NCI-H2227 (cell line): ENCODE data around the gene CDC16.

Experiments used
- DNase-seq: peaks from one replicate; lab custom pipeline; 2025; ENCODE audit not compliant: unreplicated experiment; lab: John Stamatoyannopoulos, UW

The CDC16 gene

DNA sequence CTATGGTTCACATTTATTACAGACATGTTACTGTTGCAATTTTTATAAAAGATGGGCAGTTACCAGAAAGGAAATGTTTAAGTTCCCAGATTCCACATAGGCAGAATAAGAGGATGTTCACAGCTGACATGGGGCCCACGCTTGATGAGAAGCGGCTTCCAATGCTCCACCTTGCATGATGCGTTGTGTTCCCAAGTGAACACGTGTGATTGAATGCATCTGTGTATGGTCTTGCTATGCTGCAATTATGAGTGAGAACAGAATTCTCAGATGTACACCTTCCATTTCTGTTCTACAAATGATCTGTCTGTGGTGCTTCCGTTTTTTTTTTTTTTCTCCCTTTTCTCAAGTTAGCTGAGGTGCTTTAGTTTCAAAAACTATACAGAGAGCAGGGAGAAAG lies 62.2 kb downstream of the CDC16 start:
- DNase-seq, result no peak

DNA sequence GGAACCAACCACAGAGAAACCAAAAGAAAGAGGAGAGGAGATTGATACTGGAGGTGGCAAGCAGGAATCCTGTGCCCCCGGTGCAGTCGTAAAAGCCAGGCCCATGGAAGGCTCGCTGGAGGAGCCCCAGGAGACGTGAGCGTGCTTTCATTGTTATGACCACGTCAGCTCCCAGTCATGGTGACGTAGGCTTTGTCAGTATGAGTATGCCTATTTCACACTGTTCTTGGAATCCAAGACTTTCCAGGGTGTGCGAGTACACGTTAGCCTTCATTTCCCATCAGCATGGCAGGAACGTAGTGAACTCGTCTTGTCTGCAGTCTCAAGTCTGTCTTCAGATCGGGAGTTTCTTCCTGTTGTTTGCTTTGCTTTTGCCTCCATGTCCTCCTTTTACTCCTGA lies 64.2 kb downstream of the CDC16 start:
- no peak for DNase-seq

DNA sequence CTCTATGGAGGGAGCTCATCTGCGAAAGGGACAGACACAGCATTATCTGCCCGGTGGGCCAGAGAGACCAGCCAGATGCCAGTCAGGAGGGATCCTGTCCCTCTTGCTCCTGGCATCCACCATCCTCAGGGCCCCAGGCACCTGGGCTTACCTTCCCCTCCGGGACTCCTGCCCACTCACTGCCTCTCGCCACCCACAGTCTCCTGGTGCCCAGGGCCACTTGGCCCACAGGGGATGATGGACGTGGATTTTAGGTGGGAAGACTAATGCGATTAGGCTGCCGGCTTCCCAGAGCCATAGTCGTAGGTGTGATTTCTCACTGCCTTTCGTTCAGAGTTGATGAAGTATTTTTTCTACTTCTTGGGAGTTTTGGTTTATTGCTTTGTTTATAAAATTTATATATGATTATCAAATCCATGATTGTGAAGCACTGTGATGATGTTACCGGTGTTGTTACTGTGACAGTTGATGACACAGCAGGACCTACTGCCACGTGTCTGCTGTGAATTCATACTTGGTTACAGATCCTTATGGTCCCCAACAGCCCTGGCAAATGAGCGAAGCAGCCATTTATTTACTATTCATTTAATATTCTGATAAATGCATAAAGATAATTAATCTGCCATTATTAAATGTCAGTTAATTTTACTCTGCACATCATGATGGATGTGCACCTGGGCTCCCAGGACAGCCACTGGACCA lies 65.1 kb downstream of the CDC16 start:
- no peak for DNase-seq

DNA sequence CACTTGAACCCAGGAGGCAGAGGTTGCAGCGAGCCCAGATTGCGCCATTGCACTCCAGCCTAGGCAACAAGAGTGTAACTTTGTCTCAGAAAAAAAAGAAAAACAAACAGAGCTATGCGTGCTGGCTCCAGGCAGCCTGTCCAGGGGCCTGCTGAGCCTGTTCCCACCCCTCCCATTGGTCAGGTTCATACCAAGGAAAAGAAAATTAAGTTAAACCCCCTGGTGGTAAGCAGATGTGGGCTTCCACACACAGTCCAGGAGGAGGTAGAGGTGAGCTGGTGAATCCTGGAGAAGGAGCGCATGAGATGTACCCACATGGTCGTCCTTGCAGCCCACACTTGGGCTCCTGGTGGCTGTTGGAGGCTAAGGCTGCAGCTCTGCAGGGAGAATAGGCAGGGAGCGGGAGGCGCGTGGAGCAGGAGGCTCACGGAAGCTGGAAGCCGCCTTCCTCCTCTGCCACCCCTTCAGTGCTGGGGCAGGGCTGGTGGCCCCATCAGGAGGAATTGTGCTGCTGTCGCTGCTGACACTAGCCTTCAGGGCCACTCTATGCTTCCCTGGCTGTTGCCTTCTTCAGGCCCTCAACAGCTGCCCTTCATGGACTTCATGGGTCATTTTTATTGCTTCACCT lies 69.1 kb downstream of the CDC16 start:
- no peak for DNase-seq

DNA sequence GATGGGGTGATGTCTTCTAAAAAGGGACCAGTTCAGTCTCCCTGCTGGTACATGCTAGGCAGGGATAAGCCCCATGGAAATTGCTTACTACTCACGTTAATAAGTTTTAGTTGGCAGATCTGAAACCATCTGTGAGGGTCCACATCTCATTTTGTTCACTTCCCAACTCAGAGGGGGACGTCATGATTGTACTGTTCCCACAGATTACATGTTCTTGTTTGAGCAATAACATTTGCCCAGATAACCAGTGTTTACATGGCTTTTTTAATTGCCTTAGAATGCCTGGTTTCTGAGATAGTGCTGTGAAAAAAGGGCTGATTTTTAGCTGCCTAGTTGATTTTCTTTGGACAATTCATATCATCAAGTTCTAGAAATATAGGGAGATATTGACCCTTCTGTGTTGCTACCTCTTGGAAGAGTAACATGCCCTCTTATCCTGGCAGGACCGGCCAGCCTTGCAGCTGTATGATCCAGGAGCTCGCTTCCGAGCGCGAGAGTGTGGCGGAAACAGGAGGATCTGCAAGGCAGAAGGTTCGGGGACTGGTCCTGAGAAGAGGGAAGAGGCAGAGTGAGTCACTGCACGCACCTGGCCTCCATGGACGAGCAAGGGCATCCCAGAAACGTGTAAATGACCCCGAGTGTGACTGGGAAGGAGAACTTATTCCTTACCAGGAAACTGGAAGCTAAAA lies 69.8 kb downstream of the CDC16 start:
- no peak for DNase-seq

DNA sequence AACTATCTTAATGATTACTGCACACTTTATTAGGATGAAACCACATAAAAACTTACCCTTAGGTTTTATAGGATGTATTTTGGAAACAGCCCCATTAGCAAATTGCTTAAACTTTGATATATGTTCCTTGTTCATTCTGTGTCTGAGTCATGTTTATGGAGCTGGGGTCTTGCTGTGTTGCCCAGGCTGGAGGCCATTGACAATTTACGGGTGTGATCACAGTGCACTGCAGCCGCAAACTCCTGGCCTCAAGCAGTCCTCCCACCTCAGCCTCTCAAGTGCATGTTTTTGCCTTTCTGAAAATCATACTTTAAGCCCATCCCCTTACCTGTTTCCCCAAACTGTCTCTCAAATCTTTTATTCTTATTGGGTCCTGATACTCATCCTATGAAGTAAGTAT lies 74.4 kb downstream of the CDC16 start:
- no peak for DNase-seq

DNA sequence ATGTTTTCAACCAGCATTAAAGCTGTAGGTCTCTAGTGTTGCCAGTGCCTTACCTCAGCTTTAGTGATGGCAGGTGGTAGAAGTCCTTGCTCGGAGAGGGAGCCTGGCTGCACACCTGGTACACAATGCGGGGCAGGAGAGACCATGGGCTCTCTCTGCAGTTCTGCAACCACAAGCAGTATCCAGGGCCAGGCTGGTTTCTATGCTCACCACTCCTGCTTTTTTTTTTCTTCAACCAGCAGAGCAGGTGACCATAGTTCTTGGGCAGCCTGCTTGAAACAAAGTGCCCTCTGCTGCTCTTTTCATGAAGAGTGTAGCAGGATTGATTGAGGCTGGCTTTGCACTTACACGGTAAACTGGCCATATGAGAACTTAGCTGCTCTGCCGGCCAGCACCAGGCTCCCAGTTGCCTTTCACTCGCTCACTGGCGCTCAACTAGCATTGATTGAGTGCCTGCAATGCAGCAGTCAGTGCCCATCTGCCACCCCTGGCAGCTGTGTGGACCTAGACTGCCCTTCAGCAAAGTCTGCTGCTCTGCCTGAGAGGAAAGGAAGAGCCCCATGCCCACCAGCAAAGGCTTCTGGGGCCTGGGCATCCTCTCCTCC lies 75.2 kb downstream of the CDC16 start:
- no peak for DNase-seq

DNA sequence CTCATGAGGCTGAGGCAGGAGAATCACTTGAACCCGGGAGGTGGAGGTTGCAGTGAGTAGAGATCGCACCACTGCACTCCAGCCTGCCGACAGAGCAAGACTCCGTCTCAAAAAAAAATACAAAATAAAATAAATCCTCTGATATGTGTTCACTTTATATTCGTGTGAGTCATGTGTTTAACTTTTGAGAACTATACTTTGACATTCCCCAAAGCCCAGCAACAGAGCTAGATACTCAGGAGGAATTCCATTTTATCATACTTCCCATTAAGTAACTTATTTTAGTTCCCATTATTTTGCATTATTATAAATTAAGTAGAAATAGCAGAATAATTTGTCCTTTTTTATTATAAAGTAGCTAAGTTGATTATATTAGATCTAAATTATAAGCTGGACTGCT lies 76.3 kb downstream of the CDC16 start:
- no peak for DNase-seq

DNA sequence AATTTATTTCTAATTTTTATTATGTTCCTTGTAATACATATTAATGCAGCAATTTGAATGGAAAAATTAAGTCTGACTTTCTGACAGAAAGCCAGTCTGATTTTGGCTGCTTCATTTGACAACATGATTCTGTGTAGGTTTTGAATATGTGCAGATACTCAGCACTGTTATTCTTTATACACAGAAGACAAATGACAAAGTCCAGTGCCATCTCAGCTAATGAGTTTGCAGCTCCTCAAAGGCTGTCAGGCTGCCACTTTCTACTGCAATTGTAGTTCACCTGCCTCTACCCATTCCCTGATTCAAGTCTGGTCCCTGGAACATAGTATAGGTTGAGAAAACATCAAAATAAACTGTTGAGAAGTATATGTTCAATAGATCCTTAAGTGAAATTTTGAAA lies 76.7 kb downstream of the CDC16 start:
- DNase-seq, result no peak

DNA sequence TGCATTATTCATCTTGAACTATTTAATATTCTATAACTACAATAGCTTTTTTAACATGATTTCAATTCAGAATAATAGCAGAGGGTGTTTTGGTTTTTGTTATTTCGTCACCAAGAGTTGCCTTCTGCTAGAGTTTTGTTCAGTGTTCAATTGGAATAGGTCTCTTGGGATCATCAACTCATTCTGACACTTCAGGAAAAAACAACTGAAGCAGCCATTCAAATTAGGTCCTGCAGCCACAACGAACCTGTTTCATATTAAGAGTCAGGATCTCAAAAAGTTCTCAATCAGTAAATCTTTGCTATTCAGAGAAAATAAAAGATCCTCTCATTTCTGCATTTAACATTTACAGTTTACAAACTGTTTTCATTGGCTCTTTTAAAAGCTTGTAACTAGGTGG lies 77.2 kb downstream of the CDC16 start:
- no peak for DNase-seq

DNA sequence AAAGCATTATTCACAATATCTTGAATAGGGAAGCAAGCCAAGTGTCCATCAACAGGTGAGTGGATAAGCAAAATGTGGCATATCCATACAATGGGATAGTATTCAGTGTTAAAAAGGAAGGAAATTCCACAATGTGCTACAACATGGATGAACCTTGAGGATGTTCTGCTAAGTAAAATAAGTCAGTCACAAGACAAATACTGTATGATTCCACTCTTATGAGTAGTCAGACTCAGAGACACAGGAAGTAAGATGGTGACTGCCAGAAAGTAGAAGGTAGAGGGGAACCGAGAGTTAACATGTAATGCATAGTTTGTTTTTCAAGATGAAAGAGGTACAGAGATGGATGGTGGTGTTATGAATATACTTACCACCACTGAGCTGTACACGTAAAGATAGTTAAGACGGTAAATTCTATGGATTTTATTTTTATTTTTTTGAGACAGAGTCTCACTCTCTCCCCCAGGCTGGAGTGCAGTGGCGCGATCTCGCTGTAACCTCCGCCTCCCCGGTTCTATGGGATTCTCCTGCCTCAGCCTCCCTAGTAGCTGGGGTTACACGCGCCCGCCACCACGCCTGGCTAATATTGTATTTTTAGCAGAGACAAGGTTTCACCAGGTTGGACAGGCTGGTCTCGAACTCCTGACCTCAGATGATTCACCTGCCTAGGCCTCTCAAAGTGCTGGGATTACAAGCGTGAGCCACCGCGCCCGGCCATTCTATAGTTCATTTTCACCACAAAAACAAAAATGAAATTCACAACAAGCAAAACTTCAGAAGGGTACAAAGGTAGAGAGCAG lies 78.6 kb downstream of the CDC16 start:
- no peak for DNase-seq

DNA sequence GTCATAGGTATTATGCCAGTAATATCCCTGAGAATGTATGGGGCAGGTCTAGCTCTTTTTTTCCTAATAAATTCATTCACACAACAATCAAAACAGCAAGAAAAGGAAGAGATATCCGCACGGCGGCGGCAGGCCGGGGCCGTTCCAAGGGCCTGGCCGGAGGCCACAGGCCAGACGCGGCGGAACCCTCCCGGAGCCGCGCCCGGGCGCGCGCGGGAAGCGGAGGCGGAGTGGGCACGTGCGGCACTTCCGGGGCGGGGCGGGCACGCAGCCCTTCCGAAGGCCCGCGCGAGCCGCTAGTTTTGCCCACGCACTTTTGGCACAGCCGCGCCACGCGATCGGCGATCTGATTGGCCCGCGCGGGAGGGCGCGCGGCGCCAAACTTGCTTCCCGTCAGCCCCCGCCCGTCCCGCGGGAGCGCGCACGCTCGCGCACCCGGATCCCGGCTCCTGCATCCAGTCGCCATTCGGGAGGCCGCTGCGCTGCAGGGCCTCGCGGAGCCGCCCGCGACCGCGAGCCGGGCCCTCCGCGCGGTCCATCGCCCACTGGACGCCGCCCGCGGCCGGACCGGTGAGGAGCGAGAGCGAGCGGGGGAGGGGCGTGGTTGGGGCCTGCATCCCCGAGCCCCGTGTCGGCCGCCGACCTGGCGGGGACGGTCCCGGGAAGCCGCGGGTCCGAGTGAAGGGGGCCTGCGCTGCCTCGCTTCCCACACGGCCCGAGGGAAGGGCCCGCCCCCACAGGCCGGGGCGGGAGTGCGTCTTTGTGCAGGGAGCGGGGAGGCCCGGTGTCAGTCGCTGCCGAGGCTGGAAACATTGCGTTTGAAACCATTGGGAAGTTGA lies 79.6 kb downstream of the CDC16 start, which contains the start of gene CHAMP1:
Gene CHAMP1 (plus strand): TSS at position 430 of the 839 bp plus-strand sequence. CDS start 9,340 bp downstream, outside the sequence.
- DNase-seq, result peak; percentile 95

DNA sequence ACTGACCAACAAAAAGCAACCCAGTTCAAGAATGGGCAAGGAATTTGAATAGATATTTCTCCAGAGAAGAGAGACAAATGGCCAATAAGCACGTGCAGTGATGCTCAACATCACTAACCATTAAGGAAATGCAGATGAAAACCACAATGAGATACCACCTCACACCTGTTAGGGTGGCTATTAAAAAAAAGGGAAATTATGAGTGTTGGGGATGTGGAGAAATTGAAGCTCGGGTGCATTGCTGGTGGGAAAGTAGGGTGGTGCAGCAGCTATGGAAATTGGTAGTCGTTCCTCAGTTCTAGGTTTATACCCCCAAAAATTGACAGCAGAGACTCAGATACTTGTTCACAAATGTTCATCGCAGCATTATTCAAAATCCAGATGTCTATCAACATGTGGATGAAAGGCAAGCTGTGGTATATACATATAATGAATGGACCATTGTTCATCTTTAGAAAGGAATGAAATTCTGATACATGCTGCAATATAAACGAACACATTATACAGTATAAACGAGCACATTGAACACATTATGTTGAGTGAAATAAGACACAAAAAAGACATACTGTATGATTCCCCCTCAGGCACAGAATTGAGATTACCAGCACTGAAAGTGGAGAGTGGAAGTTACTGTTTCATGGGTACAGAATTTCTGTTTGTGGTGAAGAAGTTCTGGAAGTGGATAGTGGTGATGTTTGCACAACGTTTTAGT lies 80.5 kb downstream of the CDC16 start:
- DNase-seq, result no peak

DNA sequence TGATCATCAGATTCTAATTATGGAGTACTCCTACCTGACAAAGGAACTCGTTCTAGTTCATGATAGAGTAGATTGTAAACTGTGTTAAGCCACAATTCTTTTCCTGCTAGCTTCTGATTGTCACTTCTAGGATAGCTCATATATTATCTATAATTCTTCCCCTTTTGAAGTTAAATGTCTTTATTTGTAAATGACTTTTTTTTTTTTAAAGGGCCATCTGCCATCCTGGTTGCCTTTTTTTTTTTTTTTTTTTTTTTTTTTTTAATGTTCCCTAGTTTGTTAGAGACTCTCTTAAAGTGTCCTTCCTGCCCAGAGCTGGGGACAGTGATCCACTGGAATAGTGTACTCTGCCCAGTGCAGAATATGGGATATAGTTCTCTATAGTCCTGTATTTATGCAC lies 83.9 kb downstream of the CDC16 start:
- no peak for DNase-seq

DNA sequence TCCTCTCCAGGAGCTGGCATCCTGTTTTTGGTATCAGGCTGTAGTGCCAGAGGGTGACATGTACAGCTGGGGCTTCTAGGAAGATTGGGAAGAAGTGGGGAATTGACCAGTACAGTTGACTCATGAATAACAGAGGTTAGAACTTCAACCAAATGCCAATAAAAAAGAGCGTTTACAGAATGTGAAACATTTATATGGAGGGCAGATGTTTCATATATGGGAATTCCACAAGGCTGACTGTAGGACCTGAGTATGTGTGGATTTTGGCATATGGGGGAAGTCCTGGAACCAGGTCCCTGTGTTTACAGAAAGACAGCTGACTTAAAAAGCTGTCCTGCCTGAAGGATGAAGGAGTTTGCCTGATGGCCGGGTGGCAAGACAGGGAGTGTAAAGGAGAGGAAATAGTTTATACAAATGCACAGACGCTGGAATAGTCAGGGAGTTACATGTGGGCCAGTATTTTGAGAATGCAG lies 84.8 kb downstream of the CDC16 start:
- no peak for DNase-seq

DNA sequence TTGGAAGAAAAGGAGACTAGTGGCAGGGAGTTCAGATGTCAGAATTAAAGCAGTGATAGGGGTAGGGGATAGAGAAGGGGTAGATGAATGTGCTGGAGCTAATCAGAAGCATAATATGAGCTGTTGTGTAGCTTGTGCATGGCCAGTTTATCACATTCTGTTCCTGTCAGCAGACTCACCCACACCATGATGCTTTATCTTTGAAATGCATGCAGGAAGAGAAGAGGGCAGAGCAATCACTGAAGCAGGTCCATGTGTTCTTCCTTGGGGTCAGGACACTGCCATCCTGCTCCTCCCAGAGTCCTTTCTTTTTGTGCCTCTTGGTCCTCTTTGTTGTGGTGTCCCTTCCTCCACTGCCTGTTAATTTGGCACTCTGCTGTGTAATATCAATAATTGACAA lies 85.4 kb downstream of the CDC16 start:
- no peak for DNase-seq

DNA sequence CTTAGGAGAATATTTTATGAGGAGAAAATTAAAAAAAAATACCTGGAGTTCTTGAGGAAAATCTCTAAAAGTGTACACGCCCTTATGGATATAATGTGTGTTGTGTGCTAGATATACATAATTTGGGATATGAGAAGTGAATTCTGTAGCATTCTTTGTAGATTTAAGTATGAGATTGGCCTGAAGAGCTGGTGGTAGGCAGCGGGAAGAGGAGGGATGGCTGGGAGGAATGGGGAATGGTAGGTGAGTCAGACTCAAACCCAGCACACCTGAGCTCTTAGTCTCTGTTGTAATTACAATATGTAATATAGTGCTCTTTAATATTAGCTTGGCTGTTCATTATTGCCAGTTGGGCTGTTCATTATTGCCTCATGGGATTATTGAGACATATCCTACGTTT lies 86.6 kb downstream of the CDC16 start:
- no peak for DNase-seq
